Measurements from ENCODE around the gene BPI.

DNA sequence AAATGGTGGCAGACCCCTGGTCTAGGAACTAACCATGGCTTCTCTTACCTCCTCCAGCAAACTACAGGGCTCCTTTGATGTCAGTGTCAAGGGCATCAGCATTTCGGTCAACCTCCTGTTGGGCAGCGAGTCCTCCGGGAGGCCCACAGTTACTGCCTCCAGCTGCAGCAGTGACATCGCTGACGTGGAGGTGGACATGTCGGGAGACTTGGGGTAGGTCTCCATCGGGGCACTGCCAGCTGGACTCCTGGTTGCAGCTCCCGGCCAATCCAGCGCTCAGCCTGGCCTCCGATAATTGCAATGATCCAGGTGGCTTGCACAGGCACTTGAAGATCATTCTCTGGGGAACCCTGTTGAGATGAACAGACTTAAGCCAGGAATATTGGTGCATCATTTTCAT, 50.3 kb downstream of the BPI start:
- TF ChIP-seq, protein P1, sequence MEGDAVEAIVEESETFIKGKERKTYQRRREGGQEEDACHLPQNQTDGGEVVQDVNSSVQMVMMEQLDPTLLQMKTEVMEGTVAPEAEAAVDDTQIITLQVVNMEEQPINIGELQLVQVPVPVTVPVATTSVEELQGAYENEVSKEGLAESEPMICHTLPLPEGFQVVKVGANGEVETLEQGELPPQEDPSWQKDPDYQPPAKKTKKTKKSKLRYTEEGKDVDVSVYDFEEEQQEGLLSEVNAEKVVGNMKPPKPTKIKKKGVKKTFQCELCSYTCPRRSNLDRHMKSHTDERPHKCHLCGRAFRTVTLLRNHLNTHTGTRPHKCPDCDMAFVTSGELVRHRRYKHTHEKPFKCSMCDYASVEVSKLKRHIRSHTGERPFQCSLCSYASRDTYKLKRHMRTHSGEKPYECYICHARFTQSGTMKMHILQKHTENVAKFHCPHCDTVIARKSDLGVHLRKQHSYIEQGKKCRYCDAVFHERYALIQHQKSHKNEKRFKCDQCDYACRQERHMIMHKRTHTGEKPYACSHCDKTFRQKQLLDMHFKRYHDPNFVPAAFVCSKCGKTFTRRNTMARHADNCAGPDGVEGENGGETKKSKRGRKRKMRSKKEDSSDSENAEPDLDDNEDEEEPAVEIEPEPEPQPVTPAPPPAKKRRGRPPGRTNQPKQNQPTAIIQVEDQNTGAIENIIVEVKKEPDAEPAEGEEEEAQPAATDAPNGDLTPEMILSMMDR (conservative IDR thresholded peaks at IDR 0.05; ENCODE audit: low read length) = no peak
- no peak for TF ChIP-seq EZH2phosphoT487 (IDR thresholded peaks at IDR 0.05; ENCODE audit: borderline replicate concordance, low read depth, low read length)

Measured in OCI-LY7 (cell line).